ENCODE measurements around the gene PDZK1IP1. TPM values are rescaled to one million over a fixed set of nuclear protein-coding genes. Genes with fewer than 3 reads are reported as not detected.
"Not testable (repeated sequence)": the region's sequence is repeated elsewhere in the genome, so short reads cannot be mapped to it uniquely, and the experiment has no call there.

PDZK1IP1 gene
- total RNA-seq, 2 donors from 2014 or later = 1.6 to 1.9 TPM

DNA sequence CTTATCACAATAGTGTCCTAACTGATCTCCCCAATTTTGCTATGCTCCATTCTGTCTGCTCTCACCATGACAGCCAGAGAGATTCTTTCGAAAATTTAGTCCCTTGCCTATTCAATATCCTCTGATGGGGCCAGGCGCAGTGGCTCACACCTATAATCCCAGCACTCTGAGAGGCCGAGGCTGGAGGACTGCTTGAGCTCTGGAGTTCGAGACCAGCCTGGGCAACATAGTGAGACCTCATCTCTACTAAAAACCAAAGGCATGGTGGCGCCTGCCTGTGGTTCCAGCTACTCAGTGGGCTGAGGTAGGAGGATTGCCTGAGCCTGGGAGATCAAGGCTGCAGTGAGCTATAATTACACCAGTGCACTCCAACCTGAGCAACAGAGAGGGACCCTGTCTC lies 16.1 kb upstream of the PDZK1IP1 start:
- no peak for DNase-seq
- intact Hi-C loops (cut with DNase I) = no loop called here
- no peak for ATAC-seq

DNA sequence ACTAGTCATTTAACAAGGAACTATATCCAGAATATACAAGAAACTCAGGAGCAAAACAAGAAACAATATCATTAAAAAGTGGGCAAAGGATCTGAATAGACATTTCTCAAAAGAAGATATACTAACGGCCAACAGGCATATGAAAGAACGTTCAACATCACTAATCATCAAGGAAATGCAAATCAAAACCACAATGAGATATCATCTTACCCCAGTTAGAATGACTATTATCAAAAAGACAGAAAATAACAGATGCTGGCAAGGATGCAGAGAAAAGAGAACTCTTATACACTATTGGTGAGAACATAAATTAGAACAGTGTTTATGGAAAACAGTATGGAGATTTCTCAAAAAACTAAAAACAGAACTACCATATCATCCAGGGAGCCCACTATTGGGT lies 13.7 kb upstream of the PDZK1IP1 start:
- DNase-seq; ATAC-seq; intact Hi-C loops (cut with DNase I): not testable (repeated sequence)

DNA sequence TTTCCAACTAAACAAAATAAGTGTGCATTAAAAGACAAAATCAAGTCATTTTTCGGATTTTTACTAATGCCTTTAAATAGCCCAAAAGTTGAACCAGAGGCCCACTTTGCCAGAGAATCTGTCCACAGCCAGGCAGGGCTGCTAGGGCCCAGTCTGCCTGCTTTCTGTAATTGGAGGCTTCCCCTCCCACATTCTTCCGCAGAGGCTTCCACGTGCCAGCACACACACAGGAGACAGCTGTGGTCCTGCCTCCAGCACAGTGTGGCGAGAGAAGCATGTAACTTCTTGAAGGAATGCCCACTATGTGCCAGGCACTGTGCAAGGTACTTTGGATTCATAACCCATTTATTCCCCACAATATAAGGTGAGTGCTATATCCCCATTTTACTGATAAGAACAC lies 11.3 kb upstream of the PDZK1IP1 start:
- DNase-seq (no peak), ATAC-seq (no peak)
- intact Hi-C loops (cut with DNase I) = no loop called here

GRCh38 chr1:47198214-47198613 lies 8.4 kb upstream of the PDZK1IP1 start:
- intact Hi-C loops (cut with DNase I) = loop anchor here in 1 of 2 donors (10.0 kb wide), 1 partner anchor 517 kb away; no protein-coding TSS in a partner anchor
- DNase-seq (no peak), ATAC-seq (no peak)

DNA sequence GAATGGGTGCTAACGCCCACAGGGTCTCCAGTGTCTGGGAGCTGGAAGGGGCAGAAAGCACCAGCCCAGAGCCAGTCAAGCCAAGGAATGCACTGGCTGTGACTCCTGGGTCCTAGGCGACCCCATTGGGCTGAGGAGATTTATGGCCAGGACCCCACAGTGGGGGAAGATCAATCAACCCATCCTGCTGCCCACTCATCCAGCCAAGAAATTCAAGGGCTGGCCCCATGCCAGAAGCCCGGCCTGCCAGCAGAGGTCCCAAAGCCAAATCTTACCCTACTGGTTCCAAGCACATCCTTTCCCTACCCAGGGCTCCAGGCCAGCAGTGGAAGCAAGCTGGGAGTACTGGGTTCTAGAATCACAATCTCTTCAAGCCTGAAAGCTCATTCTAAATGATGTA lies 6.8 kb upstream of the PDZK1IP1 start:
- DNase-seq (no peak), ATAC-seq (no peak)
- intact Hi-C loops (cut with DNase I) = loop anchor here in 1 of 2 donors (10.0 kb wide), 1 partner anchor 518 kb away; no protein-coding TSS in a partner anchor

- intact Hi-C loops (cut with DNase I) = loop anchor here in 1 of 2 donors (10.0 kb wide), 1 partner anchor 519 kb away; no protein-coding TSS in a partner anchor
- not testable (repeated sequence) for DNase-seq
Observed at GRCh38 chr1:47195981-47196380, 6.1 kb upstream of the PDZK1IP1 start.

GRCh38 chr1:47194311-47194710 lies 4.5 kb upstream of the PDZK1IP1 start:
- DNase-seq (no peak), ATAC-seq (no peak)
- intact Hi-C loops (cut with DNase I) = loop anchor here in 1 of 2 donors (5.0 to 10.0 kb wide), 2 partner anchors 233 to 520 kb away; no protein-coding TSS in a partner anchor

More at GRCh38 chr1:47195981-47196380, 6.1 kb upstream of the PDZK1IP1 start:
- not testable (repeated sequence) for ATAC-seq

GRCh38 chr1:47193496-47193895 lies 3.7 kb upstream of the PDZK1IP1 start:
- not testable (repeated sequence) for ATAC-seq, DNase-seq
- intact Hi-C loops (cut with DNase I) = loop anchor here in 1 of 2 donors (5.0 to 10.0 kb wide), 2 partner anchors 234 to 521 kb away; no protein-coding TSS in a partner anchor

GRCh38 chr1:47192458-47193384 lies 2.9 kb upstream of the PDZK1IP1 start:
- DNase-seq = peak; percentile 83
- peak; percentile 10 to 31 for ATAC-seq
- intact Hi-C loops (cut with DNase I) = loop anchor here in 1 of 2 donors (5.0 to 10.0 kb wide), 2 partner anchors 235 to 522 kb away; no protein-coding TSS in a partner anchor

DNA sequence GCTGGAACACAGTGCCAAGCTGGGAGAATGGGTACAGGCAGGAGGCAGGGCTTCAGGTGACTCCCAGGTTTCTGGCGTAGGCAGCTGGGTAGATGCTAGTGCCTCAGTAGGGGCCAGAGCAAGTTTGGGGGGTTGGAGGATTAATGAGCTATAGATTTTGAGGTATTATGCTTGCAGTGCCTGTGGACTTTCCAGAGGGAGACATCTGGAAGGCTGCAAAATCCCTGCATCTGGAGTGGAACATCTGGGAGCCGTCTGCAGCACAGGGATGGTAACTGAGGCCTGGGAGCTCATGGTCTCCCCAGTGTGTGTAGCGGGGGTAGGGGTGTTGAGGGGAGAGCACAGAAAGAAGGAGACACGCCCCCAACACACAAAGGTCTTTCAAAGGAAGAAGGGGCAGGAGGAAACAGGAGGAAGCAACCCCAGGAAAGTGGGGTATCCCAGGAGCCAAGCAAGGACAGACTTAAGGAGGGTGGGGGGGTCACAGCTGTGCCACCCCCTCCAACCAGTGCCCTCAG lies 2.2 kb upstream of the PDZK1IP1 start:
- no peak for DNase-seq
- intact Hi-C loops (cut with DNase I) = loop anchor here in 1 of 2 donors (5.0 to 10.0 kb wide), 2 partner anchors 235 to 523 kb away; no protein-coding TSS in a partner anchor
- no peak for ATAC-seq

DNA sequence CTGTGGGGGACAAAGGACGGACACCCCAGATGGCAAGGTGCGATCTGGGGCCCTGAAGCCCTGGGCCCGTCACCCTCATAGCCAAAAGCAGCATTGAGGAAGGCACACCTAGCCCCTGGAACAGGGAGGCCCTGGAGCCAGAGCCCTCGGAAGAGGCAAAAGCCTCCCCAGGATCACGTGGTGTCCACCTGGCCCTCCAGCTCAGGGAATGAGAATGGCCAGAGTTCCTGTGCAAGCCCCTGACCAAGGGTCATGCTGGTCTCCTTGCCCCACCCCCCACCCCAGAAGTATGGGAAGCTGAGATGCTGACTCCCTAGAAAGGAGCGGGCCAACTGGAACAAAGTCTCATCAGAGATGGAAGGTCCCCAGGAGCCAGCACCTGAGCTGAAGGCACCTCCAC lies 1.0 kb upstream of the PDZK1IP1 start:
- intact Hi-C loops (cut with DNase I) = loop anchor here in 1 of 2 donors (5.0 to 10.0 kb wide), 2 partner anchors 236 to 524 kb away; no protein-coding TSS in a partner anchor
- ATAC-seq (no peak), DNase-seq (no peak)

GRCh38 chr1:47190509-47190855 lies 646 bp upstream of the PDZK1IP1 start:
- ATAC-seq (no peak), DNase-seq (no peak)
- intact Hi-C loops (cut with DNase I) = loop anchor here in 1 of 2 donors (5.0 to 10.0 kb wide), 2 partner anchors 237 to 524 kb away; no protein-coding TSS in a partner anchor

DNA sequence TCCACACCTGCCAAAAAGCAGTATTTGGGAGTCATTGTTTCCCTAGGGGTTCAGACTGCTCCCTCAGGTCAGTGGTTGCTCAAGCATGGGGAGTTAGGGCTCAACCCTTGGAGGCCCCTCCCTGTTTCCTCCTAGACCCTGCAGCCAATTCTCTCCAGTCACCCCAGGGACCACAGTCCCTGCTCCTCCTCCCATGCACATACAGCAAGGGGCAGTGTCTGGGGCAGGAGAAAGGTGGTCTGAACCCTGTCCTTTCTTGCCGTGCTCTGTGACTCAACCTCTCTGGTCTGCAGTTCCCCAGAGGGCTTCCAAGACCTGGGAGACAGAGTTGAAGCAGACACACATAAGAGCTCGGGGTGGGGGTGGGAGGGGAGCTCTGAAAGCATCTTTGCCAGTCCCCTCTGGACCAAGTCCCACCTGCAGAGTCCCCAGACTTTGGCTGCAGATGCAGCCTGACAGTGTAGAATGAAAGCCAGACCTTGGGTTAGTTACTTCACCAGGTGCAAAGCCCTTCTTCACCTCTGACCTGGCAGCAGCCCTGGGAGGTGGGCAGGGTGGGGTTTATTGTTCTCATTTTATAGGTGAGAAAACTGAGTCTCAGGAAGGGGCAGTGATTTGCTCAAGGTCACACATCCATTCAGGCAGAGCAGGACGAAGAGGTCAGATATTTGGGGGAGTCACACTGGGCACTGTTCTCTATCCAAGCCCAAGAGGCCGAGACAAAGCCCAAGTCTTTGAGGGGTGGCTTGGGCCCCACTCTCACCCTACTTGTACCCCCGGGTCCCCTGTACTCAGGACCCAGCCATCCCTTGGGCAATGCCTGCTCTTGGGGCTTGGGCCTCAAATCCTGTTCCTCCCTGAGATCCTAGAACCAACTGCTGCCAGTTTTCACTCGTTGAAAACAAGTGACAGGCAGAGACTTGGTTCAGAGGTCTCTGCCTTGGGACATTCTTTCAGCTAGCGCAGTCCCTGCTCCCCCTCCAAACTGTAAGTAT lies 748 bp downstream of the PDZK1IP1 start:
- ATAC-seq = no peak
- intact Hi-C loops (cut with DNase I) = loop anchor here in 1 of 2 donors (10.0 kb wide), 3 partner anchors 76 to 526 kb away; partner anchors contain the start of gene FOXE3
- DNase-seq = no peak

DNA sequence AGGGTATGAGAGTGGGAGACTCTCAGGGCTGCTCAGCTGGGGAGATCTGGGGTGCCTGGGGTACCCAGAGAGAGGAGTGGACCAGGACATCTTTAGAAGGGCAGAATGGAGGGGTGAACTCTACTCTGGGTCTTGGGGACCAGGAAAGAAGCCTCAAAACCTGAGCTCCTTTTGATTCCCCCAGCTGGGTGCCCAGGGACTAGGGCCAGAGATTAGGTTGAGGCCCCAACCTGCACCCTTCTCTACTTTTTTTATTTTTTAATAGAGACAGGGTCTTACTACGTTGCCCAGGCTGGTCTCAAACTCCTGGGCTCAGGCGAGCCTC lies 1.9 kb downstream of the PDZK1IP1 start:
- ATAC-seq (no peak), DNase-seq (no peak)
- intact Hi-C loops (cut with DNase I) = loop anchor here in 1 of 2 donors (10.0 kb wide), 3 partner anchors 77 to 527 kb away; partner anchors contain the start of gene FOXE3

GRCh38 chr1:47187231-47187925 lies 2.5 kb downstream of the PDZK1IP1 start:
- no peak for ATAC-seq
- intact Hi-C loops (cut with DNase I) = loop anchor here in 1 of 2 donors (10.0 kb wide), 3 partner anchors 77 to 527 kb away; partner anchors contain the start of gene FOXE3
- no peak for DNase-seq

GRCh38 chr1:47186267-47187185 lies 3.3 kb downstream of the PDZK1IP1 start:
- intact Hi-C loops (cut with DNase I) = loop anchor here in 1 of 2 donors (10.0 kb wide), 3 partner anchors 78 to 528 kb away; partner anchors contain the start of gene FOXE3
- ATAC-seq (no peak), DNase-seq (no peak)

Measured in left cardiac atrium (tissue), 4 donors.